HEK293T (cell line): ENCODE results near the gene NKIRAS2.

ENCODE experiments used
- ARNT ChIP-seq: fragments of 450-650 bp; IDR thresholded peaks from 2 replicates; pipeline ENCODE4 v1.6.1; 2017; ENCODE audit warnings: mild to moderate bottlenecking
- BHLHE40 ChIP-seq: fragments of 450-650 bp; IDR thresholded peaks from 2 replicates; pipeline ENCODE4 v1.6.1; 2016; ENCODE audit warnings: mild to moderate bottlenecking, moderate library complexity, borderline replicate concordance
- CTBP1 ChIP-seq: fragments of 450-650 bp; IDR thresholded peaks from 2 replicates; pipeline ENCODE4 v1.6.1; 2016; ENCODE audit warnings: borderline replicate concordance
- ELF4 ChIP-seq: fragments of 450-650 bp; IDR thresholded peaks from 2 replicates; pipeline ENCODE4 v1.6.1; 2017; ENCODE audit warnings: antibody characterized with exemption
- FOXA1 ChIP-seq: fragments of 450-650 bp; IDR thresholded peaks from 2 replicates; pipeline ENCODE4 v1.6.1; 2016; ENCODE audit warnings: mild to moderate bottlenecking
- HDGF ChIP-seq: fragments of 450-650 bp; IDR thresholded peaks from 2 replicates; pipeline ENCODE4 v1.6.1; 2017; ENCODE audit warnings: antibody characterized with exemption, borderline replicate concordance
- SP1 ChIP-seq: fragments of 450-650 bp; IDR thresholded peaks from 2 replicates; pipeline ENCODE4 v1.6.1; 2017
- TF ChIP-seq, protein P1 (sequence below): fragments of 450-650 bp; IDR thresholded peaks from 2 replicates; pipeline ENCODE4 v1.6.1; 2016

DNA sequence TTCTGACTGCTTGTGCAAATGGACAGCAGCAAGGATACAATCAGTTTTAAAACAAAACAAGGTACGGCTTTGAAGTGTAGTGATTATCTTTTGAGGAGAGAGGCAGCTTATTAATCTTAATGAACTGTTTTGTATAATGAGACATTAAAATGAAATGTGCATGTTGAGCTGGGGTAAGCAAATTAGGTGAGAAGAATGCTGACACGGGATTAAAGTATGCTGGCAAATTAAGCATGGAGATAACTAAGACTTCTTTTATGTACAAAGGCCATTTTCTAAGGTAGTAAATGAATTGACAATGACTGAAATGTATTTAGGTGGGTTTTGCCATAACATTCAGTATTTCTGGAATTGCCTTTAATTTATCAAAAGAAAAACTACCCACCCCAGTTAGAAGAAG, 21.4 kb upstream of the NKIRAS2 start:
- no peak for TF ChIP-seq ELF4
- TF ChIP-seq ARNT = no peak
- TF ChIP-seq FOXA1 = no peak
- no peak for TF ChIP-seq SP1
- no peak for TF ChIP-seq CTBP1
- TF ChIP-seq HDGF = no peak
- TF ChIP-seq, protein P1, sequence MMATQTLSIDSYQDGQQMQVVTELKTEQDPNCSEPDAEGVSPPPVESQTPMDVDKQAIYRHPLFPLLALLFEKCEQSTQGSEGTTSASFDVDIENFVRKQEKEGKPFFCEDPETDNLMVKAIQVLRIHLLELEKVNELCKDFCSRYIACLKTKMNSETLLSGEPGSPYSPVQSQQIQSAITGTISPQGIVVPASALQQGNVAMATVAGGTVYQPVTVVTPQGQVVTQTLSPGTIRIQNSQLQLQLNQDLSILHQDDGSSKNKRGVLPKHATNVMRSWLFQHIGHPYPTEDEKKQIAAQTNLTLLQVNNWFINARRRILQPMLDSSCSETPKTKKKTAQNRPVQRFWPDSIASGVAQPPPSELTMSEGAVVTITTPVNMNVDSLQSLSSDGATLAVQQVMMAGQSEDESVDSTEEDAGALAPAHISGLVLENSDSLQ = no peak
- TF ChIP-seq BHLHE40 = no peak
